HG03439 (cell line): ENCODE results near the gene CDCA8.

Source experiments
- ATAC-seq: cut with Tn5 transposase; IDR thresholded peaks from one replicate; pipeline ENCODE4 v1.9.1; 2021; ENCODE audit warnings: mild to moderate bottlenecking, moderate library complexity; ENCODE audit not compliant: unreplicated experiment

CDCA8 gene

GRCh38 chr1:37692078-37692833, at the start of gene CDCA8:
Gene CDCA8, plus strand, starts transcription at chr1:37692516. Its CDS starts 175 bp downstream, at chr1:37692691.
- ATAC-seq = peak; percentile 75

- no peak for ATAC-seq
Observed at GRCh38 chr1:37647281-37647680, 45.0 kb upstream of the CDCA8 start.

GRCh38 chr1:37650173-37650572, 42.1 kb upstream of the CDCA8 start:
- ATAC-seq = no peak

- ATAC-seq = no peak
Observed at GRCh38 chr1:37650721-37651120, 41.6 kb upstream of the CDCA8 start.

GRCh38 chr1:37651803-37652202, 40.5 kb upstream of the CDCA8 start:
- no peak for ATAC-seq

- no peak for ATAC-seq
Observed at GRCh38 chr1:37652976-37653375, 39.3 kb upstream of the CDCA8 start.

- ATAC-seq = no peak
Observed at GRCh38 chr1:37653906-37654305, 38.4 kb upstream of the CDCA8 start.

GRCh38 chr1:37655274-37655673, 37.0 kb upstream of the CDCA8 start:
- ATAC-seq = no peak

- ATAC-seq = no peak
Observed at GRCh38 chr1:37656026-37656425, 36.3 kb upstream of the CDCA8 start.

- no peak for ATAC-seq
Observed at GRCh38 chr1:37656881-37657280, 35.4 kb upstream of the CDCA8 start.

GRCh38 chr1:37657620-37658412, 34.5 kb upstream of the CDCA8 start:
- no peak for ATAC-seq

- no peak for ATAC-seq
Observed at GRCh38 chr1:37658486-37658885, 33.8 kb upstream of the CDCA8 start.

GRCh38 chr1:37660664-37661063, 31.7 kb upstream of the CDCA8 start:
- ATAC-seq = no peak

- ATAC-seq = no peak
Observed at GRCh38 chr1:37661401-37661800, 30.9 kb upstream of the CDCA8 start.

GRCh38 chr1:37662031-37662755, 30.1 kb upstream of the CDCA8 start:
- ATAC-seq = no peak

- ATAC-seq = no peak
Observed at GRCh38 chr1:37663426-37664000, 28.8 kb upstream of the CDCA8 start.

- ATAC-seq = no peak
Observed at GRCh38 chr1:37666241-37666867, 26.0 kb upstream of the CDCA8 start.

GRCh38 chr1:37667023-37667671, 25.2 kb upstream of the CDCA8 start:
- ATAC-seq = no peak

GRCh38 chr1:37670133-37670532, 22.2 kb upstream of the CDCA8 start:
- no peak for ATAC-seq

- ATAC-seq = no peak
Observed at GRCh38 chr1:37671261-37671660, 21.1 kb upstream of the CDCA8 start.
